HepG2 (cell line): Measurements from ENCODE around the gene ZNF526. TPM values are rescaled to one million over a fixed set of nuclear protein-coding genes. Genes with fewer than 3 reads are reported as not detected.

Experiments
- HNRNPL ChIP-seq: fragments of 200-400 bp; formaldehyde crosslinking; IDR thresholded peaks from 2 replicates; pipeline ENCODE4 v1.6.1; 2017; ENCODE audit warnings: mild to moderate bottlenecking, low read depth, low read length
- KDM2A ChIP-seq: sonication (generic); formaldehyde crosslinking; IDR thresholded peaks from 2 replicates; pipeline ENCODE4 v1.4.0; 2020; ENCODE audit warnings: low read depth, missing genetic modification reagents, borderline replicate concordance
- PATZ1 ChIP-seq: sonication (generic); formaldehyde crosslinking; IDR thresholded peaks from 2 replicates; pipeline ENCODE4 v1.4.0; 2020; ENCODE audit warnings: missing genetic modification reagents
- ZNF710 ChIP-seq: sonication (generic); formaldehyde crosslinking; IDR thresholded peaks from 2 replicates; pipeline ENCODE4 v1.5.0; 2020; ENCODE audit warnings: mild to moderate bottlenecking, missing genetic modification reagents, borderline replicate concordance
- polyA plus RNA-seq, 8 experiments: library from polyadenylated mRNA; depleted of rRNA in 3 of 8; stranded (reverse) in 7 of 8; unstranded in 1 of 8; fragments of >200 nt; fragmentation: Illumina TruSeq in 4 of 8; extraction: Trizol in 4 of 8; gene quantifications; 2 replicates each; pipeline versions ENCODE4 v1.2.1 to v1.2.3, GENCODE V29; 2011 to 2016; ENCODE audit warnings: low read depth in 4 of 8, missing spikeins in 1 of 8, mixed read lengths in 1 of 8; ENCODE audit not compliant: insufficient read depth in 1 of 8
- total RNA-seq, 5 experiments: library from RNA; depleted of rRNA; stranded (reverse); fragments of >200 nt; fragmentation: Illumina TruSeq; extraction: Trizol; gene quantifications; 2 replicates each; pipeline ENCODE4 v1.2.3, GENCODE V29; 2016; ENCODE audit warnings: low read depth in 1 of 5
- TF ChIP-seq, protein P1 (sequence below): sonication (generic); formaldehyde crosslinking; IDR thresholded peaks from 2 replicates; pipeline ENCODE4 v1.5.1; 2020; ENCODE audit warnings: mild to moderate bottlenecking, missing genetic modification reagents, moderate library complexity

Gene ZNF526
- total and polyA plus RNA-seq, 2 of the 13 experiments (the other 11 are each of a cell fraction or from before 2014, with no cell fraction given), result 3.3 to 8.4 TPM

DNA sequence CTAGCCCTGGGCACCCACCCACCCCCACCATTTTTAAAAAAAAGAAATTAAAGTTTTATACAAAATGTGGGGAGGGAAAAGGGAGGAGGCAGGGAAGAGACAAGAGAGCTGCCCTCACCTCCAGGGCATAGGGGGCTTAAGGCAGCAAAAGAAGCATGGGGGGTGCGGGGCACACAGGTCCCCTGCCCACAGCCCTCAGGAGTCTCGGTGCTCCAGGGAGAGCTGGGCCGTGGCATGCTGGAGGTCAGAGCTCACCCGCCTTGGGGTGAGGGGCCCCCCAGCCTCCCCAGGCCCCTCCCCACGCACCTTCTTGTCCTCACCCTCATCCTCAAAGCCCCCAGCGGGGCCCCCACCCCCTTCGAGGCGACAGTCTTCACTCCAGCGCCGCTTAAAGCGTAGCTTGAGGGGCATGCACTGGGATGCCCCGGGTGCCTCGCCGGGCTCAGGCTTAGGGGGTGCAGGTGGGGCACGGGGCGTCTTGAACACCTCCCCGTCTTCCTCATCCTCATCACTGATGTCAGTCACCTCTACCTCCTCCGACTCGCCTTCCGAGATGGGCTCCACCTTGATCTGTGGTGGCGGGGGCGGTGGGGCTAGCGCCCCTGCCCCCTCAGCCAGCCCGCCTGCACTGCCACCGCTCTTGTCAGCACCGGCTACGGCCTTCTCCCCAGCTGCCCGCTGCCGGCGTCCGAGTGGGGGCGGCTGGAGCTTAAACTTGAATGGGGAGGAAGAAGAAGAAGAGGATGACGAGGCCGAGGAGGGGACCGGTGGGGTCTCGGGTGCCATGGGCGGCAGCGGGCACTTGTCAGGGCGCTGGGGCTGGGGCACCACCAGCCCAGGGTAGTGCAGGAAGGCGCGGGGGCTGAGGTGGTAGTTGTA lies 28.4 kb downstream of the ZNF526 start (continued):
- TF ChIP-seq ZNF710 (CRISPR knock-in tag) (no peak), PATZ1 (CRISPR knock-in tag) (0 out of 2 replicates have a peak, but pooled peaks have one; percentile 38), KDM2A (CRISPR knock-in tag) (peak; percentile 11; the same call in 1 of the 2 replicates), HNRNPL (peak; percentile 31)
- TF ChIP-seq, protein P1, sequence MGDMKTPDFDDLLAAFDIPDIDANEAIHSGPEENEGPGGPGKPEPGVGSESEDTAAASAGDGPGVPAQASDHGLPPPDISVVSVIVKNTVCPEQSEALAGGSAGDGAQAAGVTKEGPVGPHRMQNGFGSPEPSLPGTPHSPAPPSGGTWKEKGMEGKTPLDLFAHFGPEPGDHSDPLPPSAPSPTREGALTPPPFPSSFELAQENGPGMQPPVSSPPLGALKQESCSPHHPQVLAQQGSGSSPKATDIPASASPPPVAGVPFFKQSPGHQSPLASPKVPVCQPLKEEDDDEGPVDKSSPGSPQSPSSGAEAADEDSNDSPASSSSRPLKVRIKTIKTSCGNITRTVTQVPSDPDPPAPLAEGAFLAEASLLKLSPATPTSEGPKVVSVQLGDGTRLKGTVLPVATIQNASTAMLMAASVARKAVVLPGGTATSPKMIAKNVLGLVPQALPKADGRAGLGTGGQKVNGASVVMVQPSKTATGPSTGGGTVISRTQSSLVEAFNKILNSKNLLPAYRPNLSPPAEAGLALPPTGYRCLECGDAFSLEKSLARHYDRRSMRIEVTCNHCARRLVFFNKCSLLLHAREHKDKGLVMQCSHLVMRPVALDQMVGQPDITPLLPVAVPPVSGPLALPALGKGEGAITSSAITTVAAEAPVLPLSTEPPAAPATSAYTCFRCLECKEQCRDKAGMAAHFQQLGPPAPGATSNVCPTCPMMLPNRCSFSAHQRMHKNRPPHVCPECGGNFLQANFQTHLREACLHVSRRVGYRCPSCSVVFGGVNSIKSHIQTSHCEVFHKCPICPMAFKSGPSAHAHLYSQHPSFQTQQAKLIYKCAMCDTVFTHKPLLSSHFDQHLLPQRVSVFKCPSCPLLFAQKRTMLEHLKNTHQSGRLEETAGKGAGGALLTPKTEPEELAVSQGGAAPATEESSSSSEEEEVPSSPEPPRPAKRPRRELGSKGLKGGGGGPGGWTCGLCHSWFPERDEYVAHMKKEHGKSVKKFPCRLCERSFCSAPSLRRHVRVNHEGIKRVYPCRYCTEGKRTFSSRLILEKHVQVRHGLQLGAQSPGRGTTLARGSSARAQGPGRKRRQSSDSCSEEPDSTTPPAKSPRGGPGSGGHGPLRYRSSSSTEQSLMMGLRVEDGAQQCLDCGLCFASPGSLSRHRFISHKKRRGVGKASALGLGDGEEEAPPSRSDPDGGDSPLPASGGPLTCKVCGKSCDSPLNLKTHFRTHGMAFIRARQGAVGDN, result peak; percentile 27; the same call in 1 of the 2 replicates
